Gastroesophageal sphincter (tissue), 3 donors: Measurements from ENCODE around the gene CIROP.

Source experiments
- POLR2A ChIP-seq, 2 donors: fragments of 450-650 bp; IDR thresholded peaks; one replicate each; pipeline ENCODE4 v1.6.1; 2017; ENCODE audit warnings: antibody characterized with exemption in 2 of 2, mild to moderate bottlenecking in 2 of 2, moderate library complexity in 1 of 2
- POLR2AphosphoS5 ChIP-seq: sonication (generic); formaldehyde crosslinking; IDR thresholded peaks from one replicate; pipeline ENCODE4 v1.6.1; 2017; ENCODE audit warnings: antibody characterized with exemption
- TF ChIP-seq, protein P1 (sequence below), 4 experiments: fragments of 200-600 bp in 2 of 4; fragments of 450-650 bp in 2 of 4; sonication (generic) in 1 of 4; IDR thresholded peaks; one replicate each; pipeline ENCODE4 v1.5.1; 2017 to 2019; ENCODE audit warnings: antibody characterized with exemption in 4 of 4, mild to moderate bottlenecking in 2 of 4, moderate library complexity in 2 of 4

DNA sequence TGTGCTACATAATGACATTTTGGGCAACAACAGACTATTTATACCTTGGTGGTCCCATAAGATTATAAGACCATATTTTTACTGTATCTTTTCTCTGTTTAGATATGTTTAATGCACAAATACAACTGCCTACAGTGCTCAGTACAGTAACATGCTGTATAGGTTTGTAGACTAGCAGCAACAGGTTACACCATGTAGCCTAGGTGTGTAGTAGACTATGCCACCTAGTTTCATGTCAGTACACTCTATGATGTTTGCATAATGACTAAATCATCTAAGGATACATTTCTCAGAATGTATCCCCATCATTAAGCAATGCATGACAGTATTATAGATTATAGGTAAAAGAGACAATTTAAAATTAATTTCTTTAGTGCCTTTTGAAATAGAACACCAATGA is 45.0 kb upstream of the CIROP start:
- TF ChIP-seq, protein P1, sequence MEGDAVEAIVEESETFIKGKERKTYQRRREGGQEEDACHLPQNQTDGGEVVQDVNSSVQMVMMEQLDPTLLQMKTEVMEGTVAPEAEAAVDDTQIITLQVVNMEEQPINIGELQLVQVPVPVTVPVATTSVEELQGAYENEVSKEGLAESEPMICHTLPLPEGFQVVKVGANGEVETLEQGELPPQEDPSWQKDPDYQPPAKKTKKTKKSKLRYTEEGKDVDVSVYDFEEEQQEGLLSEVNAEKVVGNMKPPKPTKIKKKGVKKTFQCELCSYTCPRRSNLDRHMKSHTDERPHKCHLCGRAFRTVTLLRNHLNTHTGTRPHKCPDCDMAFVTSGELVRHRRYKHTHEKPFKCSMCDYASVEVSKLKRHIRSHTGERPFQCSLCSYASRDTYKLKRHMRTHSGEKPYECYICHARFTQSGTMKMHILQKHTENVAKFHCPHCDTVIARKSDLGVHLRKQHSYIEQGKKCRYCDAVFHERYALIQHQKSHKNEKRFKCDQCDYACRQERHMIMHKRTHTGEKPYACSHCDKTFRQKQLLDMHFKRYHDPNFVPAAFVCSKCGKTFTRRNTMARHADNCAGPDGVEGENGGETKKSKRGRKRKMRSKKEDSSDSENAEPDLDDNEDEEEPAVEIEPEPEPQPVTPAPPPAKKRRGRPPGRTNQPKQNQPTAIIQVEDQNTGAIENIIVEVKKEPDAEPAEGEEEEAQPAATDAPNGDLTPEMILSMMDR (IDR thresholded peaks at IDR 0.05): no peak
- TF ChIP-seq POLR2A (IDR thresholded peaks at IDR 0.05): no peak
- TF ChIP-seq POLR2AphosphoS5: no peak
